Muscle layer of duodenum (tissue), 2 donors: Measurements from ENCODE around the gene CHD9NB.
A peak's percentile ranks its signal among the peaks of the same experiment; 100 is the strongest.

Experiments used
- H3K27ac ChIP-seq: one replicate; pipeline ENCODE4 v1.7.0; 2013; ENCODE audit warnings: mild to moderate bottlenecking, low read length
- H3K27me3 ChIP-seq: one replicate; pipeline ENCODE4 v1.7.0; 2013; ENCODE audit warnings: low read depth, mild to moderate bottlenecking, control low read depth, low read length
- H3K36me3 ChIP-seq, 2 donors: one replicate each; pipeline ENCODE4 v1.7.0; 2013; ENCODE audit warnings: low read length in 2 of 2, control low read depth in 1 of 2, mild to moderate bottlenecking in 1 of 2; ENCODE audit not compliant: insufficient read depth in 2 of 2, control insufficient read depth in 1 of 2
- H3K4me1 ChIP-seq, 2 donors: one replicate each; pipeline ENCODE4 v1.7.0; 2013; ENCODE audit warnings: low read length in 2 of 2, mild to moderate bottlenecking in 2 of 2, control low read depth in 1 of 2, moderate library complexity in 1 of 2; ENCODE audit not compliant: insufficient read depth in 2 of 2, control insufficient read depth in 1 of 2
- H3K4me3 ChIP-seq, 2 donors: one replicate each; pipeline ENCODE4 v1.7.0; 2013; ENCODE audit warnings: low read length in 2 of 2, low read depth in 1 of 2, mild to moderate bottlenecking in 1 of 2
- H3K9me3 ChIP-seq, 2 donors: one replicate each; pipeline ENCODE4 v1.7.0; 2013; ENCODE audit warnings: low read length in 2 of 2, control low read depth in 1 of 2, mild to moderate bottlenecking in 1 of 2; ENCODE audit not compliant: control insufficient read depth in 1 of 2
- donor health status: healthy.

Gene CHD9NB

GRCh38 chr16:53052519-53053501 is at the start of gene CHD9NB:
CHD9NB (minus strand) TSS chr16:53052897; CDS start chr16:53044158, 8,739 bp downstream.
- no peak within 1 kb of the TSS for H3K27ac ChIP-seq

DNA sequence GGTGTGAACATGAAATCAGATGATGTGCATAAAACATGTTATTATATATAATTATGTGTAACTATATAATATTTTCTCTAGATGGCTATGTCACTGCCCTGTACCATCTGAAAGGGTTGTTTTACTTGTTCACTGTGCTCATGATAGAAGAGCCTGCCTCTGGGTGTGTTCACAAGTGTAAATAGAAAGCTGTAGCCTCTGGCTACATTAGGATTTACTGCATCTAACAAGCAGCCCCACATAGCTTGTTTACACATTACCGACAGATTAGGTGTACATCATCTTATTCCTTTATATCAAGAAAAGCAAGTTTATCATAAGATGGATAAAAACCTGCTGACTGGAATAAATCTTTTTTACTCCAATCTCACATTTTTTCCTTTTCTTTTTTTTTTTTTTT is 48.2 kb upstream of the CHD9NB start:
- Histone ChIP-seq H3K27ac (no peak overlapping the region), H3K4me3 (no peak overlapping the region), H3K4me1 (peaks cover 16 to 32% of the 10 kb centered on the region in 2 donors), H3K9me3 (no peaks in the 10 kb centered on the region), H3K27me3 (no peaks in the 10 kb centered on the region), H3K36me3 (peaks cover 0 to 8% of the 10 kb centered on the region in 2 donors)

More at GRCh38 chr16:53052519-53053501, at the start of gene CHD9NB:
- H3K36me3 ChIP-seq, result no peaks in the 10 kb centered on the region
- no peak within 1 kb of the TSS for H3K4me3 ChIP-seq
- peaks cover 0 to 14% of the 10 kb centered on the region in 2 donors for H3K4me1 ChIP-seq
- H3K9me3 ChIP-seq, result no peaks in the 10 kb centered on the region
- H3K27me3 ChIP-seq, result no peaks in the 10 kb centered on the region

GRCh38 chr16:53100131-53100748 is 47.5 kb upstream of the CHD9NB start:
- Histone ChIP-seq H3K4me3 (peak overlapping the region; percentile 49 to 65), H3K36me3 (peaks cover 0 to 8% of the 10 kb centered on the region in 2 donors), H3K9me3 (no peaks in the 10 kb centered on the region), H3K27ac (peak overlapping the region; percentile 96), H3K4me1 (peaks cover 16 to 32% of the 10 kb centered on the region in 2 donors), H3K27me3 (no peaks in the 10 kb centered on the region)

DNA sequence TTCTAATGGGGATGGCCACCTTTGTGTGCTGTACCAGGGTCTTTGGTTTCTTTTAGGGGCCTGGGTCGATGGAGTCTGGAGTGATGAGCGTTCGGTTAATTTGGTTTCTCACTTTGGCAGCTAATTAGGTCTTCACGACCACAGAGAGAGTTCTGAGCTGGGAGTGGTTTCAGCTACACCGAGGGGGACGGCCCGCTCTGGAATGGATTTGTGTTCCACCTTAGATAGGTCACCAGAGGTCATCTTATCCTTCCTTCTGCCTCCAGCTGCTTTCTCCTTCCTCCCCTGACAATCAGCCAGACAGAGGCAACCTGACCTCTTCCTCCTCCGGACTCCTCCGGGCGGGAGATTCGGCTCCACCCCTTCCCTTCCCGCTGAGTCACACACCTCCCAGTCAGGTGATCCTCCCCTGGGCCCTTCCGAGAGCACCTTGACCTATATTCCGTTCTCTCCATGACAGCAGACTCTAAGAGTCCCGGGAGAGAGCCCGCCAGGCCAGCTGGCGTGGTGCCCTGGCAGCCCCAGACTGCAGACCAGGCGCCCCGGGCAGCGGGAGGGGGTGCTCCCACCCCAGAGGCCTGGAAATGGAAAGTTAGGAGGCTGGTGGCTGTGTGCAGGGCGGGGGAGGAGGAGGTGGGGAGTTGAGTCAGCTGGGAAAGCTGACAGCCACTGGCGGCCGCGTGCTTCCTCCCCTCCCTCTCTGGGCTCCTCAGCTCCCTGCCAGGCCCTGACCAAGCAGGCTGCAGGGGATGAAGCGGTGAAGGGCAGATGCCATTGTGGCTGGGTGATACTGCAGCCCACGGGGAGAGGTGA is 46.8 kb upstream of the CHD9NB start:
- H3K36me3 ChIP-seq, result peaks cover 0 to 8% of the 10 kb centered on the region in 2 donors
- H3K27ac ChIP-seq, result peak overlapping the region; percentile 96
- no peaks in the 10 kb centered on the region for H3K27me3 ChIP-seq
- H3K9me3 ChIP-seq, result no peaks in the 10 kb centered on the region
- H3K4me3 ChIP-seq, result peak overlapping the region; percentile 49 to 65
- peaks cover 16 to 32% of the 10 kb centered on the region in 2 donors for H3K4me1 ChIP-seq

GRCh38 chr16:53098526-53099317 is 46.0 kb upstream of the CHD9NB start:
- H3K36me3 ChIP-seq, result peaks cover 0 to 8% of the 10 kb centered on the region in 2 donors
- H3K27ac ChIP-seq, result peak overlapping the region; percentile 96
- peaks cover 21 to 39% of the 10 kb centered on the region in 2 donors for H3K4me1 ChIP-seq
- peak overlapping the region; percentile 49 to 65 for H3K4me3 ChIP-seq
- no peaks in the 10 kb centered on the region for H3K9me3 ChIP-seq
- no peaks in the 10 kb centered on the region for H3K27me3 ChIP-seq

GRCh38 chr16:53097190-53097589 is 44.5 kb upstream of the CHD9NB start:
- no peak overlapping the region for H3K27ac ChIP-seq
- H3K9me3 ChIP-seq, result no peaks in the 10 kb centered on the region
- H3K27me3 ChIP-seq, result no peaks in the 10 kb centered on the region
- H3K4me3 ChIP-seq, result no peak overlapping the region
- peaks cover 29 to 50% of the 10 kb centered on the region in 2 donors for H3K4me1 ChIP-seq
- H3K36me3 ChIP-seq, result peaks cover 0 to 8% of the 10 kb centered on the region in 2 donors

DNA sequence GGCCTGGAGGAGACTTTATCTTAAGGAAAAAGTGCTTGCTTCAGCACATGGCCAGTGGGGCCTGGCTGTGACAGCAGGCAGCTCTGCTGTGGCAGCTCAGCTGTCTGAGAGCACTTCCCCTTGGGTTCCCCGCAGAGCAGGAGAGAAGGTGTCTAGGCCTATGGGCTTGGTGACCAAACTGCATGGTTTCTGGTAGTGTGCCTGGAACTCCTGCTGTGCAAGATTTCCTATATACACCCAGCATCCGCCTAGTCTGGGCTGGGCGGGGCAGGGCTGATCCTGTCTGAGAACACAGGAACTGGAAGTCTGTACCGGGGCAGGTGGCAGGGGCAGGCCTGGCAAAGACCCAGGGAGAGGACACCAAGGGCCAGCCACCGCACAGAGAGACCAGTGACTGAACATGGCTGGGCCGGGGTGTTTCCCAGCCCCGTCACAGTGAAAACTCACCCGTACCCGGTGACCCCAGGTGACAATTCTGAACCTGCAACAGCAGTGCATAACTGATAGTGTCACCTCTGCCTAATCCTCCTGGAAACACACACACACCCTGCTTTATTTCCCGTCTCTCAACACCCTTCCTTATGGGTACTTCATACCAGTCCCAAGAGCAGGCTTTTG is 41.4 kb upstream of the CHD9NB start:
- H3K36me3 ChIP-seq, result peaks cover 0 to 5% of the 10 kb centered on the region in 2 donors
- no peak overlapping the region for H3K4me3 ChIP-seq
- no peaks in the 10 kb centered on the region for H3K27me3 ChIP-seq
- no peaks in the 10 kb centered on the region for H3K9me3 ChIP-seq
- peaks cover 36 to 51% of the 10 kb centered on the region in 2 donors for H3K4me1 ChIP-seq
- H3K27ac ChIP-seq, result peak overlapping the region; percentile 76

- Histone ChIP-seq H3K9me3 (no peaks in the 10 kb centered on the region), H3K27me3 (no peaks in the 10 kb centered on the region), H3K4me3 (no peak overlapping the region), H3K4me1 (peaks cover 29 to 45% of the 10 kb centered on the region in 2 donors), H3K36me3 (peaks cover 0 to 3% of the 10 kb centered on the region in 2 donors), H3K27ac (peak overlapping the region; percentile 76)
These were observed 40.6 kb upstream of the CHD9NB start for GRCh38 chr16:53093162-53093744.

- H3K27me3 ChIP-seq, result no peaks in the 10 kb centered on the region
- no peak overlapping the region for H3K27ac ChIP-seq
- H3K9me3 ChIP-seq, result no peaks in the 10 kb centered on the region
- H3K4me1 ChIP-seq, result peaks cover 29 to 44% of the 10 kb centered on the region in 2 donors
- H3K36me3 ChIP-seq, result peaks cover 0 to 3% of the 10 kb centered on the region in 2 donors
- H3K4me3 ChIP-seq, result no peak overlapping the region
These were observed 39.6 kb upstream of the CHD9NB start for GRCh38 chr16:53092284-53092683.
